Measurements from ENCODE around the gene GAS2L1. TPM values are rescaled to one million over a fixed set of nuclear protein-coding genes. Genes with fewer than 3 reads are reported as not detected.

The GAS2L1 gene
- total RNA-seq, 1 experiment from 2014 or later = 8.0 TPM

GRCh38 chr22:29343313-29343805 lies 36.9 kb downstream of the GAS2L1 start:
- TF ChIP-seq CTCF (conservative IDR thresholded peaks at IDR 0.05) = no peak
- Mint-ChIP-seq H3K27ac (no peak overlapping the region; a peak in 2 of 7 replicates), H3K4me3 (no peak overlapping the region), H3K4me1 (no peaks in the 10 kb centered on the region), H3K36me3 (ENCODE audit: insufficient read depth in 1 of 3, low read depth in 3 of 3) (peaks cover 21 to 88% (median 50%) of the 10 kb centered on the region in 3 experiments; a peak in 6 of 7 replicates), H3K9me3 (no peaks in the 10 kb centered on the region), H3K27me3 (ENCODE audit: low read depth) (no peaks in the 10 kb centered on the region)
- H3K9me3 ChIP-seq (ENCODE audit: control insufficient read depth, low read depth, low read length) = no peaks in the 10 kb centered on the region
- H2BK20ac ChIP-seq (ENCODE audit: low read depth, low read length, poor library complexity, severe bottlenecking) = no peak overlapping the region
- H3K79me1 ChIP-seq (ENCODE audit: insufficient read depth, low read depth, low read length, poor library complexity, severe bottlenecking) = no peaks in the 10 kb centered on the region
- H3K4me2 ChIP-seq (ENCODE audit: insufficient read depth, insufficient read length, low read length) = no peak overlapping the region
- H3K56ac ChIP-seq (ENCODE audit: insufficient read length, low read depth, low read length) = no peak overlapping the region
- no peaks in the 10 kb centered on the region for H3K79me2 ChIP-seq (ENCODE audit: insufficient read depth, low read length)
- H3K9ac ChIP-seq (ENCODE audit: extremely low read depth, insufficient read length, low read length) = no peak overlapping the region
- H2BK120ac ChIP-seq (ENCODE audit: low read depth, low read length, poor library complexity, severe bottlenecking) = no peak overlapping the region
- no peak overlapping the region for H3K23ac ChIP-seq (ENCODE audit: insufficient read length, low read depth, low read length)
- H3T11ph ChIP-seq (ENCODE audit: low read length) = no peak overlapping the region
- H2AFZ ChIP-seq (ENCODE audit: low read length) = no peak overlapping the region
- no peaks in the 10 kb centered on the region for H3K23me2 ChIP-seq (ENCODE audit: insufficient read length, low read depth, low read length, poor library complexity, severe bottlenecking)
- H3K27ac ChIP-seq (ENCODE audit: insufficient read length, low read depth, low read length) = no peak overlapping the region
- no peak for DNase-seq
- no peak overlapping the region for H2AK5ac ChIP-seq (ENCODE audit: insufficient read length, low read length)
- WGBS (ENCODE audit: extremely low coverage, insufficient read length, low lambda C conversion rate) = no CpG with 5 or more reads among the region's 7 CpGs
- no peaks in the 10 kb centered on the region for H4K20me1 ChIP-seq (ENCODE audit: control insufficient read depth, insufficient read depth, insufficient read length)
- no peak overlapping the region for H4K5ac ChIP-seq (ENCODE audit: insufficient read length, low read depth, low read length)
- H4K8ac ChIP-seq (replicated peaks; ENCODE audit: insufficient read length, low read depth, low read length) = no peak overlapping the region
- H3K4ac ChIP-seq (ENCODE audit: low read depth, low read length) = no peak overlapping the region
- H3K14ac ChIP-seq (ENCODE audit: insufficient read depth, low read length) = no peak overlapping the region
- H3K27me3 ChIP-seq (ENCODE audit: insufficient read depth, low read length) = no peaks in the 10 kb centered on the region
- H3K18ac ChIP-seq (ENCODE audit: insufficient read length, low read depth, low read length) = no peak overlapping the region
- no peak overlapping the region for H2BK12ac ChIP-seq (ENCODE audit: insufficient read length, low read depth, low read length)
- H2BK5ac ChIP-seq (ENCODE audit: insufficient read length, low read length) = no peak overlapping the region
- no peak overlapping the region for H4K91ac ChIP-seq (ENCODE audit: insufficient read length, low read depth, low read length)
- H3K4me1 ChIP-seq (ENCODE audit: insufficient read depth, low read length) = no peaks in the 10 kb centered on the region
- H2BK15ac ChIP-seq (ENCODE audit: low read depth, low read length) = no peak overlapping the region
